ENCODE results near the gene DIS3L2. TPM values are rescaled to one million over a fixed set of nuclear protein-coding genes. Genes with fewer than 3 reads are reported as not detected.
A peak's percentile ranks its signal among the peaks of the same experiment; 100 is the strongest.

The DIS3L2 gene
- total RNA-seq, 1 experiment from 2014 or later, result 28.5 TPM

DNA sequence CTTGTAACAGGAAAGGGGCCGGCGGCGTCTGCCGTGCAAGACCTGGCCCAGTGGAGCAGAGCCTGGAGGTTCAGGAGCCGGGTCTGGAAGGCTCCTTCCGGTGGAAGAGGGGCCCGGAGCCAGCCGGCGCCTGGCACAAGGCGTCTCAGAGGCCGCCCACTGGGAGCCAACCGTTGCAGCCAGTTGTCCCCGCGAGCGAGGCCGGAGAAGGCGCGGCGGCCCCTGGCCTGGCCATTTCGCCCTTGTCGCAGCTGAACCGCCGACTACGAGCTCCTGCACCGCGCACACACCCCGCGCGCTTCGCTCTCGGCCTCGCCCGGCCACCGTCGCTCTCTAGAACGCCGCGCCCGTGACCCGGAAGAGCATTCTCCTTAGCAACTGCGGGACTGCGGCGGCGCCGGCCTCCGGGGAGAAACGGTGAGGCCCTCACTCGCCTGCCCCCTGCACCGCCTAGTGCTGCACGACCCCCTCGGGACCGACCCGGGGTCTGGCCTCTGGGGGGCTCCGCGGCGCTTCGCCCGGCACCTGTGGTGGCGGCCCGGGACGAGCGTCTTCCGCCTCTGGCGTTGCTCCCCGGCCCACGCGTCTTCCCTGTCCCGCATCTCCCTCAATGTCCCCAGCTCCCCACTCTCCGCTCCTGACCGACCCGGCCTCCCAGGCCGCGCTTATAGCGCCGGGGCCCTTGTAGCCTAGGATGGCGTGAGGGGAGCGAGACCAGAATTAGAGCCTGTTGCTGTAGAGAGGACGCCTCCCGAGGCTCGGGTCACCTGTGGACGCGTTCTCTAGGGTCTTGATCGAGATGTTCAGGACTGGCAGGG lies at the start of gene DIS3L2 (continued):
- TF ChIP-seq, protein P1, sequence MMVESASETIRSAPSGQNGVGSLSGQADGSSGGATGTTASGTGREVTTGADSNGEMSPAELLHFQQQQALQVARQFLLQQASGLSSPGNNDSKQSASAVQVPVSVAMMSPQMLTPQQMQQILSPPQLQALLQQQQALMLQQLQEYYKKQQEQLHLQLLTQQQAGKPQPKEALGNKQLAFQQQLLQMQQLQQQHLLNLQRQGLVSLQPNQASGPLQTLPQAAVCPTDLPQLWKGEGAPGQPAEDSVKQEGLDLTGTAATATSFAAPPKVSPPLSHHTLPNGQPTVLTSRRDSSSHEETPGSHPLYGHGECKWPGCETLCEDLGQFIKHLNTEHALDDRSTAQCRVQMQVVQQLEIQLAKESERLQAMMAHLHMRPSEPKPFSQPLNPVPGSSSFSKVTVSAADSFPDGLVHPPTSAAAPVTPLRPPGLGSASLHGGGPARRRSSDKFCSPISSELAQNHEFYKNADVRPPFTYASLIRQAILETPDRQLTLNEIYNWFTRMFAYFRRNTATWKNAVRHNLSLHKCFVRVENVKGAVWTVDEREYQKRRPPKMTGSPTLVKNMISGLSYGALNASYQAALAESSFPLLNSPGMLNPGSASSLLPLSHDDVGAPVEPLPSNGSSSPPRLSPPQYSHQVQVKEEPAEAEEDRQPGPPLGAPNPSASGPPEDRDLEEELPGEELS (CRISPR knock-in tag; IDR thresholded peaks at IDR 0.05), result peak; percentile 79
- TF ChIP-seq, protein P2, sequence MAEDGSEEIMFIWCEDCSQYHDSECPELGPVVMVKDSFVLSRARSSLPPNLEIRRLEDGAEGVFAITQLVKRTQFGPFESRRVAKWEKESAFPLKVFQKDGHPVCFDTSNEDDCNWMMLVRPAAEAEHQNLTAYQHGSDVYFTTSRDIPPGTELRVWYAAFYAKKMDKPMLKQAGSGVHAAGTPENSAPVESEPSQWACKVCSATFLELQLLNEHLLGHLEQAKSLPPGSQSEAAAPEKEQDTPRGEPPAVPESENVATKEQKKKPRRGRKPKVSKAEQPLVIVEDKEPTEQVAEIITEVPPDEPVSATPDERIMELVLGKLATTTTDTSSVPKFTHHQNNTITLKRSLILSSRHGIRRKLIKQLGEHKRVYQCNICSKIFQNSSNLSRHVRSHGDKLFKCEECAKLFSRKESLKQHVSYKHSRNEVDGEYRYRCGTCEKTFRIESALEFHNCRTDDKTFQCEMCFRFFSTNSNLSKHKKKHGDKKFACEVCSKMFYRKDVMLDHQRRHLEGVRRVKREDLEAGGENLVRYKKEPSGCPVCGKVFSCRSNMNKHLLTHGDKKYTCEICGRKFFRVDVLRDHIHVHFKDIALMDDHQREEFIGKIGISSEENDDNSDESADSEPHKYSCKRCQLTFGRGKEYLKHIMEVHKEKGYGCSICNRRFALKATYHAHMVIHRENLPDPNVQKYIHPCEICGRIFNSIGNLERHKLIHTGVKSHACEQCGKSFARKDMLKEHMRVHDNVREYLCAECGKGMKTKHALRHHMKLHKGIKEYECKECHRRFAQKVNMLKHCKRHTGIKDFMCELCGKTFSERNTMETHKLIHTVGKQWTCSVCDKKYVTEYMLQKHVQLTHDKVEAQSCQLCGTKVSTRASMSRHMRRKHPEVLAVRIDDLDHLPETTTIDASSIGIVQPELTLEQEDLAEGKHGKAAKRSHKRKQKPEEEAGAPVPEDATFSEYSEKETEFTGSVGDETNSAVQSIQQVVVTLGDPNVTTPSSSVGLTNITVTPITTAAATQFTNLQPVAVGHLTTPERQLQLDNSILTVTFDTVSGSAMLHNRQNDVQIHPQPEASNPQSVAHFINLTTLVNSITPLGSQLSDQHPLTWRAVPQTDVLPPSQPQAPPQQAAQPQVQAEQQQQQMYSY (CRISPR knock-in tag; IDR thresholded peaks at IDR 0.05), result peak; percentile 80
- TF ChIP-seq, protein P3, sequence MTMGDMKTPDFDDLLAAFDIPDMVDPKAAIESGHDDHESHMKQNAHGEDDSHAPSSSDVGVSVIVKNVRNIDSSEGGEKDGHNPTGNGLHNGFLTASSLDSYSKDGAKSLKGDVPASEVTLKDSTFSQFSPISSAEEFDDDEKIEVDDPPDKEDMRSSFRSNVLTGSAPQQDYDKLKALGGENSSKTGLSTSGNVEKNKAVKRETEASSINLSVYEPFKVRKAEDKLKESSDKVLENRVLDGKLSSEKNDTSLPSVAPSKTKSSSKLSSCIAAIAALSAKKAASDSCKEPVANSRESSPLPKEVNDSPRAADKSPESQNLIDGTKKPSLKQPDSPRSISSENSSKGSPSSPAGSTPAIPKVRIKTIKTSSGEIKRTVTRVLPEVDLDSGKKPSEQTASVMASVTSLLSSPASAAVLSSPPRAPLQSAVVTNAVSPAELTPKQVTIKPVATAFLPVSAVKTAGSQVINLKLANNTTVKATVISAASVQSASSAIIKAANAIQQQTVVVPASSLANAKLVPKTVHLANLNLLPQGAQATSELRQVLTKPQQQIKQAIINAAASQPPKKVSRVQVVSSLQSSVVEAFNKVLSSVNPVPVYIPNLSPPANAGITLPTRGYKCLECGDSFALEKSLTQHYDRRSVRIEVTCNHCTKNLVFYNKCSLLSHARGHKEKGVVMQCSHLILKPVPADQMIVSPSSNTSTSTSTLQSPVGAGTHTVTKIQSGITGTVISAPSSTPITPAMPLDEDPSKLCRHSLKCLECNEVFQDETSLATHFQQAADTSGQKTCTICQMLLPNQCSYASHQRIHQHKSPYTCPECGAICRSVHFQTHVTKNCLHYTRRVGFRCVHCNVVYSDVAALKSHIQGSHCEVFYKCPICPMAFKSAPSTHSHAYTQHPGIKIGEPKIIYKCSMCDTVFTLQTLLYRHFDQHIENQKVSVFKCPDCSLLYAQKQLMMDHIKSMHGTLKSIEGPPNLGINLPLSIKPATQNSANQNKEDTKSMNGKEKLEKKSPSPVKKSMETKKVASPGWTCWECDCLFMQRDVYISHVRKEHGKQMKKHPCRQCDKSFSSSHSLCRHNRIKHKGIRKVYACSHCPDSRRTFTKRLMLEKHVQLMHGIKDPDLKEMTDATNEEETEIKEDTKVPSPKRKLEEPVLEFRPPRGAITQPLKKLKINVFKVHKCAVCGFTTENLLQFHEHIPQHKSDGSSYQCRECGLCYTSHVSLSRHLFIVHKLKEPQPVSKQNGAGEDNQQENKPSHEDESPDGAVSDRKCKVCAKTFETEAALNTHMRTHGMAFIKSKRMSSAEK (CRISPR knock-in tag; IDR thresholded peaks at IDR 0.05; ENCODE audit: borderline replicate concordance), result no peak
- peak; percentile 97 for TF ChIP-seq ETV6 (CRISPR knock-in tag; IDR thresholded peaks at IDR 0.05)
- TF ChIP-seq, protein P4, sequence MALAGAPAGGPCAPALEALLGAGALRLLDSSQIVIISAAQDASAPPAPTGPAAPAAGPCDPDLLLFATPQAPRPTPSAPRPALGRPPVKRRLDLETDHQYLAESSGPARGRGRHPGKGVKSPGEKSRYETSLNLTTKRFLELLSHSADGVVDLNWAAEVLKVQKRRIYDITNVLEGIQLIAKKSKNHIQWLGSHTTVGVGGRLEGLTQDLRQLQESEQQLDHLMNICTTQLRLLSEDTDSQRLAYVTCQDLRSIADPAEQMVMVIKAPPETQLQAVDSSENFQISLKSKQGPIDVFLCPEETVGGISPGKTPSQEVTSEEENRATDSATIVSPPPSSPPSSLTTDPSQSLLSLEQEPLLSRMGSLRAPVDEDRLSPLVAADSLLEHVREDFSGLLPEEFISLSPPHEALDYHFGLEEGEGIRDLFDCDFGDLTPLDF (CRISPR knock-in tag; IDR thresholded peaks at IDR 0.05), result no peak
- no peak for TF ChIP-seq ZNF138 (CRISPR knock-in tag; conservative IDR thresholded peaks at IDR 0.05)
- TF ChIP-seq GABPB1 (CRISPR knock-in tag; IDR thresholded peaks at IDR 0.05), result peak; percentile 91
- no peak for TF ChIP-seq NFYB (CRISPR knock-in tag; conservative IDR thresholded peaks at IDR 0.05; ENCODE audit: low read depth)
- no peak for TF ChIP-seq OVOL2 (CRISPR knock-in tag; IDR thresholded peaks at IDR 0.05; ENCODE audit: borderline replicate concordance)
- no peak for TF ChIP-seq ZNF396 (CRISPR knock-in tag; IDR thresholded peaks at IDR 0.05; ENCODE audit: borderline replicate concordance)
- TF ChIP-seq, protein P5, sequence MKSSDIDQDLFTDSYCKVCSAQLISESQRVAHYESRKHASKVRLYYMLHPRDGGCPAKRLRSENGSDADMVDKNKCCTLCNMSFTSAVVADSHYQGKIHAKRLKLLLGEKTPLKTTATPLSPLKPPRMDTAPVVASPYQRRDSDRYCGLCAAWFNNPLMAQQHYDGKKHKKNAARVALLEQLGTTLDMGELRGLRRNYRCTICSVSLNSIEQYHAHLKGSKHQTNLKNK (CRISPR knock-in tag; IDR thresholded peaks at IDR 0.05), result no peak
- TF ChIP-seq ZNF671 (CRISPR knock-in tag; IDR thresholded peaks at IDR 0.05), result no peak
- TF ChIP-seq ELF4 (CRISPR knock-in tag; IDR thresholded peaks at IDR 0.05; ENCODE audit: low read depth), result no peak
- TF ChIP-seq ZBTB21 (CRISPR knock-in tag; IDR thresholded peaks at IDR 0.05; ENCODE audit: borderline replicate concordance), result 0 out of 2 replicates have a peak, but pooled peaks have one; percentile 50
- TF ChIP-seq, protein P6, sequence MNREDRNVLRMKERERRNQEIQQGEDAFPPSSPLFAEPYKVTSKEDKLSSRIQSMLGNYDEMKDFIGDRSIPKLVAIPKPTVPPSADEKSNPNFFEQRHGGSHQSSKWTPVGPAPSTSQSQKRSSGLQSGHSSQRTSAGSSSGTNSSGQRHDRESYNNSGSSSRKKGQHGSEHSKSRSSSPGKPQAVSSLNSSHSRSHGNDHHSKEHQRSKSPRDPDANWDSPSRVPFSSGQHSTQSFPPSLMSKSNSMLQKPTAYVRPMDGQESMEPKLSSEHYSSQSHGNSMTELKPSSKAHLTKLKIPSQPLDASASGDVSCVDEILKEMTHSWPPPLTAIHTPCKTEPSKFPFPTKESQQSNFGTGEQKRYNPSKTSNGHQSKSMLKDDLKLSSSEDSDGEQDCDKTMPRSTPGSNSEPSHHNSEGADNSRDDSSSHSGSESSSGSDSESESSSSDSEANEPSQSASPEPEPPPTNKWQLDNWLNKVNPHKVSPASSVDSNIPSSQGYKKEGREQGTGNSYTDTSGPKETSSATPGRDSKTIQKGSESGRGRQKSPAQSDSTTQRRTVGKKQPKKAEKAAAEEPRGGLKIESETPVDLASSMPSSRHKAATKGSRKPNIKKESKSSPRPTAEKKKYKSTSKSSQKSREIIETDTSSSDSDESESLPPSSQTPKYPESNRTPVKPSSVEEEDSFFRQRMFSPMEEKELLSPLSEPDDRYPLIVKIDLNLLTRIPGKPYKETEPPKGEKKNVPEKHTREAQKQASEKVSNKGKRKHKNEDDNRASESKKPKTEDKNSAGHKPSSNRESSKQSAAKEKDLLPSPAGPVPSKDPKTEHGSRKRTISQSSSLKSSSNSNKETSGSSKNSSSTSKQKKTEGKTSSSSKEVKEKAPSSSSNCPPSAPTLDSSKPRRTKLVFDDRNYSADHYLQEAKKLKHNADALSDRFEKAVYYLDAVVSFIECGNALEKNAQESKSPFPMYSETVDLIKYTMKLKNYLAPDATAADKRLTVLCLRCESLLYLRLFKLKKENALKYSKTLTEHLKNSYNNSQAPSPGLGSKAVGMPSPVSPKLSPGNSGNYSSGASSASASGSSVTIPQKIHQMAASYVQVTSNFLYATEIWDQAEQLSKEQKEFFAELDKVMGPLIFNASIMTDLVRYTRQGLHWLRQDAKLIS (CRISPR knock-in tag; IDR thresholded peaks at IDR 0.05; ENCODE audit: borderline replicate concordance), result no peak
- TF ChIP-seq, protein P7, sequence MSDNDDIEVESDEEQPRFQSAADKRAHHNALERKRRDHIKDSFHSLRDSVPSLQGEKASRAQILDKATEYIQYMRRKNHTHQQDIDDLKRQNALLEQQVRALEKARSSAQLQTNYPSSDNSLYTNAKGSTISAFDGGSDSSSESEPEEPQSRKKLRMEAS (CRISPR knock-in tag; IDR thresholded peaks at IDR 0.05), result peak; percentile 88
- no peak for TF ChIP-seq ZNF317 (CRISPR knock-in tag; IDR thresholded peaks at IDR 0.05; ENCODE audit: borderline replicate concordance, low read depth)
- TF ChIP-seq EMX1 (CRISPR knock-in tag; IDR thresholded peaks at IDR 0.05), result 0 out of 2 replicates have a peak, but pooled peaks have one; percentile 45
- TF ChIP-seq, protein P8, sequence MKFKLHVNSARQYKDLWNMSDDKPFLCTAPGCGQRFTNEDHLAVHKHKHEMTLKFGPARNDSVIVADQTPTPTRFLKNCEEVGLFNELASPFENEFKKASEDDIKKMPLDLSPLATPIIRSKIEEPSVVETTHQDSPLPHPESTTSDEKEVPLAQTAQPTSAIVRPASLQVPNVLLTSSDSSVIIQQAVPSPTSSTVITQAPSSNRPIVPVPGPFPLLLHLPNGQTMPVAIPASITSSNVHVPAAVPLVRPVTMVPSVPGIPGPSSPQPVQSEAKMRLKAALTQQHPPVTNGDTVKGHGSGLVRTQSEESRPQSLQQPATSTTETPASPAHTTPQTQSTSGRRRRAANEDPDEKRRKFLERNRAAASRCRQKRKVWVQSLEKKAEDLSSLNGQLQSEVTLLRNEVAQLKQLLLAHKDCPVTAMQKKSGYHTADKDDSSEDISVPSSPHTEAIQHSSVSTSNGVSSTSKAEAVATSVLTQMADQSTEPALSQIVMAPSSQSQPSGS (CRISPR knock-in tag; IDR thresholded peaks at IDR 0.05; ENCODE audit: borderline replicate concordance, low read depth), result no peak
- no peak; the same call in 1 of the 2 replicates for TF ChIP-seq TEAD4 (CRISPR knock-in tag; IDR thresholded peaks at IDR 0.05)

Measured in WTC11 (cell line).